Mesenchymal stem cell (in vitro differentiated cells and primary cell): Measurements from ENCODE around the gene HAS3.
A peak's percentile ranks its signal among the peaks of the same experiment; 100 is the strongest.

Experiments used
- DNase-seq: peaks from one replicate; pipeline ENCODE4 v3.0.0-alpha.2; 2013
- H2AFZ ChIP-seq: one replicate; pipeline ENCODE4 v1.6.1; 2013; ENCODE audit warnings: low read depth, mild to moderate bottlenecking, control low read depth, inconsistent platforms, low read length, moderate library complexity
- H2AK5ac ChIP-seq: 2 replicates; pipeline ENCODE4 v1.6.1; 2013; ENCODE audit warnings: low read length, moderate library complexity, mild to moderate bottlenecking, inconsistent platforms; ENCODE audit not compliant: severe bottlenecking
- H2BK120ac ChIP-seq: one replicate; pipeline ENCODE4 v1.6.1; 2013; ENCODE audit warnings: low read depth, mild to moderate bottlenecking, inconsistent platforms, low read length, moderate library complexity
- H2BK12ac ChIP-seq, 2 experiments: one replicate each; pipeline ENCODE4 v1.6.1; 2013; ENCODE audit warnings: inconsistent platforms in 2 of 2, low read length in 2 of 2, mild to moderate bottlenecking in 2 of 2, moderate library complexity in 2 of 2, control low read depth in 1 of 2
- H2BK15ac ChIP-seq: one replicate; pipeline ENCODE4 v1.6.1; 2013; ENCODE audit warnings: mild to moderate bottlenecking, low read depth, inconsistent platforms; ENCODE audit not compliant: poor library complexity, severe bottlenecking
- H2BK5ac ChIP-seq: 2 replicates; pipeline ENCODE4 v1.6.1; 2013; ENCODE audit warnings: low read depth, mild to moderate bottlenecking, low read length, control low read depth, inconsistent platforms; ENCODE audit not compliant: poor library complexity, severe bottlenecking
- H3K14ac ChIP-seq, 2 experiments: one replicate each; pipeline ENCODE4 v1.6.1; 2013; ENCODE audit warnings: inconsistent platforms in 2 of 2, low read length in 2 of 2, control low read depth in 1 of 2, mild to moderate bottlenecking in 1 of 2, moderate library complexity in 1 of 2
- H3K18ac ChIP-seq, 2 experiments: one replicate each; pipeline ENCODE4 v1.6.1; 2013; ENCODE audit warnings: inconsistent platforms in 2 of 2, low read length in 2 of 2, control low read depth in 1 of 2, low read depth in 1 of 2, mild to moderate bottlenecking in 1 of 2
- H3K23ac ChIP-seq, 2 experiments: one replicate each; pipeline ENCODE4 v1.6.1; 2013; ENCODE audit warnings: inconsistent platforms in 2 of 2, low read length in 2 of 2, mild to moderate bottlenecking in 2 of 2, moderate library complexity in 2 of 2, control low read depth in 1 of 2
- H3K27ac ChIP-seq: 2 replicates; pipeline ENCODE4 v1.5.1; 2013; ENCODE audit warnings: mild to moderate bottlenecking, moderate library complexity, low read length, control low read depth, inconsistent platforms; ENCODE audit not compliant: poor library complexity, severe bottlenecking
- H3K27me3 ChIP-seq, 2 experiments: 2 replicates each; pipeline versions ENCODE4 v1.6.1 to v1.7.0; 2013; ENCODE audit warnings: low read length in 2 of 2, mild to moderate bottlenecking in 2 of 2, moderate library complexity in 2 of 2, control low read depth in 1 of 2, inconsistent platforms in 1 of 2; ENCODE audit not compliant: control insufficient read depth in 1 of 2, insufficient read depth in 1 of 2
- H3K36me3 ChIP-seq, 2 experiments: 2 replicates each; pipeline versions ENCODE4 v1.6.1 to v1.7.0; 2013; ENCODE audit warnings: low read length in 2 of 2, control low read depth in 1 of 2, inconsistent platforms in 1 of 2, low read depth in 1 of 2, mild to moderate bottlenecking in 1 of 2; ENCODE audit not compliant: insufficient read depth in 2 of 2, control insufficient read depth in 1 of 2
- H3K4ac ChIP-seq, 2 experiments: one replicate each; pipeline ENCODE4 v1.6.1; 2013; ENCODE audit warnings: inconsistent platforms in 2 of 2, low read length in 2 of 2, mild to moderate bottlenecking in 2 of 2, moderate library complexity in 2 of 2, control low read depth in 1 of 2, low read depth in 1 of 2
- H3K4me1 ChIP-seq: 2 replicates; pipeline ENCODE4 v1.6.1; 2013; ENCODE audit warnings: low read depth, low read length, control low read depth; ENCODE audit not compliant: control insufficient read depth, insufficient read depth
- H3K4me2 ChIP-seq: 2 replicates; pipeline ENCODE4 v1.6.1; 2013; ENCODE audit warnings: low read length, mild to moderate bottlenecking, inconsistent platforms; ENCODE audit not compliant: poor library complexity, severe bottlenecking
- H3K4me3 ChIP-seq, 2 experiments: 2 replicates each; pipeline versions ENCODE4 v1.5.1 to v1.7.0; 2013; ENCODE audit warnings: low read length in 2 of 2, mild to moderate bottlenecking in 2 of 2, control low read depth in 1 of 2, low read depth in 1 of 2; ENCODE audit not compliant: insufficient read depth in 1 of 2
- H3K79me1 ChIP-seq: replicated peaks from 2 replicates; pipeline ENCODE4 v1.6.1; 2013; ENCODE audit warnings: mild to moderate bottlenecking, control low read depth, low read length, inconsistent platforms; ENCODE audit not compliant: poor library complexity, severe bottlenecking
- H3K9ac ChIP-seq: 2 replicates; pipeline ENCODE4 v1.7.0; 2013; ENCODE audit warnings: mild to moderate bottlenecking, low read length, moderate library complexity
- H3K9me3 ChIP-seq: 2 replicates; pipeline ENCODE4 v1.7.0; 2013; ENCODE audit warnings: mild to moderate bottlenecking, low read length; ENCODE audit not compliant: control insufficient read depth
- H4K8ac ChIP-seq: one replicate; pipeline ENCODE4 v1.6.1; 2013; ENCODE audit warnings: inconsistent platforms, mild to moderate bottlenecking, low read length, moderate library complexity
- H4K91ac ChIP-seq: one replicate; pipeline ENCODE4 v1.6.1; 2013; ENCODE audit warnings: mild to moderate bottlenecking, low read length, inconsistent platforms
- WGBS: methylation state at CpG from one replicate; pipeline ENCODE4 v1.1.7; 2013; ENCODE audit warnings: mixed read lengths; 5-methylcytosine and 5-hydroxymethylcytosine counted together

HAS3 gene

DNA sequence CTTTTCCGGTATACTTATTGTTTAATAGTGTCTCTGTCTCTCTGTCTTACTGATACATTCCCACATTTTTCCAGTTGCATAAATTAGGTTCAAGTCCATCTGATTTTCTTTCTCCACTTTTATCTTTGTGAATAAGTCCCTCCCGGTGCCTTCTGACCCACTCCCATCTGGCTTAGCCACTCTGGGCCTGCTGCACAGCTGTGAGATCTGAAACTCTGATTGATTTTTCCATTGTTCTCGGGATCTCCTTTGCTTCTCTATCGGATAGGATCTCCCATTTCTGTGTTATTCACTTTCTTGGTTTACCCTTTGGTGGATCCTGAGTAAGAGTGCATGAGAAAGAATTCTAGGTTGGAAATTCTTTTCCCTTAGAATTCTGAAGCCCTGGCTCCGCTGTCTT, 35.6 kb downstream of the HAS3 start:
- 93% methylated on average over 5 of the region's 5 CpGs for WGBS
- H3K9me3 ChIP-seq = no peaks in the 10 kb centered on the region

DNA sequence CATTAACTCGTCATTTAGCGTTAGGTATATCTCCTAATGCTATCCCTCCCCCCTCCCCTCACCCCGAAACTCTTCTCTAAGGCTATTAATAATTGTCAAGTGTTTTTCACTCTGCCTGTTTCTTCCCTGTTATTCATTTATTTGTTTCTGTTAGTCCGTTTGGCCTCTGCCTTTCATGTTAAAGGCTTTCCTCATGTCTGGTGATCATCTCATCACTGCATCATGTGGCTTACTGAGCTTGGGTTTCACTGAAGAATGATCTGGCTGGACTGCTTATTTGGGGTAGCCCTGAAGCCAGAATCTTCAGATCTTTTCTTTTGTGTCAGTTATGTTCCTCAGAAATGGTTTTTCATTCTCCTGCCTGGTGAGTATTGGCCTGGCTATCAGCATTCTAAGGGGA, 36.5 kb downstream of the HAS3 start:
- DNase-seq = no peak
- WGBS = 100% methylated on average over 2 of the region's 4 CpGs
- Histone ChIP-seq H3K18ac (no peak overlapping the region), H4K91ac (no peak overlapping the region), H2BK12ac (no peak overlapping the region), H3K36me3 (peaks cover 28 to 73% of the 10 kb centered on the region in 2 experiments), H3K23ac (no peak overlapping the region), H3K9ac (no peak overlapping the region), H2BK5ac (no peak overlapping the region), H3K4me1 (peaks cover 5% of the 10 kb centered on the region), H3K27me3 (no peaks in the 10 kb centered on the region), H2BK120ac (no peak overlapping the region), H2AK5ac (peak overlapping the region; percentile 6), H3K4me3 (no peak overlapping the region), H3K4ac (no peak overlapping the region), H2BK15ac (no peak overlapping the region), H3K14ac (no peak overlapping the region), H3K27ac (peak overlapping the region; percentile 84), H4K8ac (no peak overlapping the region), H2AFZ (no peak overlapping the region), H3K9me3 (no peaks in the 10 kb centered on the region), H3K4me2 (peak overlapping the region; percentile 28), H3K79me1 (peaks cover 23% of the 10 kb centered on the region)

More for the DNA sequence above, 35.6 kb downstream of the HAS3 start:
- no peak overlapping the region for H3K14ac ChIP-seq
- H2AFZ ChIP-seq = no peak overlapping the region
- H2BK15ac ChIP-seq = no peak overlapping the region
- H4K8ac ChIP-seq = no peak overlapping the region
- no peak overlapping the region for H3K4me2 ChIP-seq
- peaks cover 28 to 78% of the 10 kb centered on the region in 2 experiments for H3K36me3 ChIP-seq
- H3K9ac ChIP-seq = peak overlapping the region; percentile 19
- no peak overlapping the region for H3K4ac ChIP-seq
- no peaks in the 10 kb centered on the region for H3K27me3 ChIP-seq
- H3K79me1 ChIP-seq = peaks cover 23% of the 10 kb centered on the region
- no peak overlapping the region for H3K27ac ChIP-seq
- no peak overlapping the region for H2BK12ac ChIP-seq
- H2BK120ac ChIP-seq = no peak overlapping the region
- peaks cover 5% of the 10 kb centered on the region for H3K4me1 ChIP-seq
- no peak overlapping the region for H3K18ac ChIP-seq
- no peak overlapping the region for H3K23ac ChIP-seq
- no peak overlapping the region for H3K4me3 ChIP-seq
- H2AK5ac ChIP-seq = no peak overlapping the region
- no peak overlapping the region for H4K91ac ChIP-seq
- no peak for DNase-seq
- H2BK5ac ChIP-seq = no peak overlapping the region

DNA sequence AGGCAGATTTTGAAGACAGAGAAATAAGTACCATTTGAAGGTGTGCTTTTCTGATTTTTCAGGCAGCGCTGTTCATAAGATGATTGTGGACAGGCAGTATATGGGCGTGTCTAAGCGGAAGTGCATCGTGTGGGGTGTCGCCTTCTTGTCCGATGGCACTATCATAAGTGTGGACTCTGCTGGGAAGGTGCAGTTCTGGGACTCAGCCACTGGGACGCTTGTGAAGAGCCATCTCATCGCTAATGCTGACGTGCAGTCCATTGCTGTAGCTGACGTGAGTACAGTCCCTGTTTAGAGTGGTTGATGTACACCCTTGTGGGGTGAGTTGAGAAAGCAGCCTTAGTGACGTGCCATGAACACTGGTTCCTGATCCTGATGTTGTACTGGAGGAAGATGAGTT, 37.7 kb downstream of the HAS3 start:
- peak; percentile 28 for DNase-seq
- WGBS = 95% methylated on average over 11 of the region's 11 CpGs
- Histone ChIP-seq H3K27me3 (no peaks in the 10 kb centered on the region), H3K27ac (no peak overlapping the region), H3K4me3 (no peak overlapping the region), H3K36me3 (peaks cover 27 to 66% of the 10 kb centered on the region in 2 experiments), H2BK120ac (no peak overlapping the region), H4K8ac (no peak overlapping the region), H2BK5ac (no peak overlapping the region), H3K79me1 (peaks cover 19% of the 10 kb centered on the region), H3K14ac (no peak overlapping the region), H3K18ac (no peak overlapping the region), H3K4me1 (peaks cover 5% of the 10 kb centered on the region), H3K23ac (no peak overlapping the region), H4K91ac (no peak overlapping the region), H2AK5ac (no peak overlapping the region), H2AFZ (no peak overlapping the region), H3K9ac (no peak overlapping the region), H2BK12ac (no peak overlapping the region), H3K9me3 (no peaks in the 10 kb centered on the region), H2BK15ac (no peak overlapping the region), H3K4ac (no peak overlapping the region), H3K4me2 (no peak overlapping the region)

DNA sequence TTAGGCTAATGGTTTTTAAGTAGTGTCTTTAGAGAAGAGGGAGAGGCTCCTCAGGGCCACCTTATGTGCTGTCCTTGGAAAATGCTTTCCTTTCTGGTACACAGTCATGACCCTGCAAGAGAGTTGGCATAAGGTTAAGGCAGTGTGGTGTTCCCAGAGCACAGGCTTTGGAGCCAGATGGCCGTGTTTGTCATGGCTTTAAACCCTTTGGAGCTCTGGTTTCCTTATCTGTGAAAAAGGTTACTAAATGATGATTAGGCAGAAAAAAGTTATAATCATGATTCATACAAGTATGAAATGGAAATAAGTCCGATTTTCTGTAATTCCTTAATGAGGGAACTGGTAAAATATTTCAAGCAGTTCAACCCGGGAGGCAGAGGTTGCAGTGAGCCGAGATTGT, 40.2 kb downstream of the HAS3 start:
- 94% methylated on average over 4 of the region's 4 CpGs for WGBS
- Histone ChIP-seq H3K18ac (no peak overlapping the region), H3K14ac (no peak overlapping the region), H3K9ac (peak overlapping the region; percentile 65), H3K4ac (no peak overlapping the region), H2BK5ac (no peak overlapping the region), H3K4me2 (no peak overlapping the region), H2AFZ (no peak overlapping the region), H3K4me3 (peak overlapping the region in 1 of 2 experiments; percentile 31), H3K27ac (no peak overlapping the region), H3K79me1 (peaks cover 17% of the 10 kb centered on the region), H2BK15ac (no peak overlapping the region), H4K91ac (no peak overlapping the region), H3K4me1 (peaks cover 5% of the 10 kb centered on the region), H2AK5ac (no peak overlapping the region), H3K23ac (no peak overlapping the region), H2BK12ac (no peak overlapping the region), H3K9me3 (no peaks in the 10 kb centered on the region), H3K27me3 (no peaks in the 10 kb centered on the region), H3K36me3 (peaks cover 31 to 58% of the 10 kb centered on the region in 2 experiments), H2BK120ac (no peak overlapping the region), H4K8ac (no peak overlapping the region)
- no peak for DNase-seq
